ENCODE measurements around the gene RAB3IL1.

RAB3IL1 gene

GRCh38 chr11:61897387-61898246, 19.7 kb downstream of the RAB3IL1 start:
- H3K36me3 ChIP-seq (replicated peaks; ENCODE audit: low read depth, low read length), result no peaks in the 10 kb centered on the region
- no peak for TF ChIP-seq EZH2phosphoT487 (IDR thresholded peaks at IDR 0.05; ENCODE audit: low read depth)
- TF ChIP-seq CTCF (IDR thresholded peaks at IDR 0.05; ENCODE audit: low read depth, low read length), result peak; percentile 96
- H3K4me2 ChIP-seq (ENCODE audit: low read length), result peak overlapping the region; percentile 35
- H4K20me1 ChIP-seq (ENCODE audit: insufficient read depth, low read length), result no peaks in the 10 kb centered on the region
- peaks cover 5% of the 10 kb centered on the region; the same call in 1 of the 2 replicates for H3K27me3 ChIP-seq (ENCODE audit: low read depth, low read length)
- no peak overlapping the region for H3K27ac ChIP-seq (ENCODE audit: low read length)
- no peak overlapping the region for H3K9ac ChIP-seq (ENCODE audit: low read length)
- H3K79me2 ChIP-seq (ENCODE audit: low read length), result no peaks in the 10 kb centered on the region
- peaks cover 6% of the 10 kb centered on the region; the same call in 1 of the 2 replicates for H3K4me1 ChIP-seq (ENCODE audit: low read length)
- peak overlapping the region; percentile 36; the same call in 1 of the 2 replicates for H2AFZ ChIP-seq (ENCODE audit: low read depth, low read length)
- H3K9me3 ChIP-seq (ENCODE audit: insufficient read depth, low read length), result no peaks in the 10 kb centered on the region
- H3K4me3 ChIP-seq (ENCODE audit: low read length), result no peak overlapping the region

GRCh38 chr11:61896665-61897386, 20.5 kb downstream of the RAB3IL1 start:
- peaks cover 10% of the 10 kb centered on the region; the same call in 1 of the 2 replicates for H3K4me1 ChIP-seq (ENCODE audit: low read length)
- no peak overlapping the region for H3K9ac ChIP-seq (ENCODE audit: low read length)
- peaks cover 5% of the 10 kb centered on the region; the same call in 1 of the 2 replicates for H3K27me3 ChIP-seq (ENCODE audit: low read depth, low read length)
- H3K9me3 ChIP-seq (ENCODE audit: insufficient read depth, low read length), result no peaks in the 10 kb centered on the region
- H3K27ac ChIP-seq (ENCODE audit: low read length), result no peak overlapping the region
- no peak overlapping the region for H2AFZ ChIP-seq (ENCODE audit: low read depth, low read length)
- H3K4me3 ChIP-seq (ENCODE audit: low read length), result no peak overlapping the region
- H4K20me1 ChIP-seq (ENCODE audit: insufficient read depth, low read length), result no peaks in the 10 kb centered on the region
- TF ChIP-seq EZH2phosphoT487 (IDR thresholded peaks at IDR 0.05; ENCODE audit: low read depth) (no peak), CTCF (IDR thresholded peaks at IDR 0.05; ENCODE audit: low read depth, low read length) (no peak)
- no peaks in the 10 kb centered on the region for H3K36me3 ChIP-seq (replicated peaks; ENCODE audit: low read depth, low read length)
- no peak overlapping the region for H3K4me2 ChIP-seq (ENCODE audit: low read length)
- H3K79me2 ChIP-seq (ENCODE audit: low read length), result no peaks in the 10 kb centered on the region

GRCh38 chr11:61895718-61896059, 21.7 kb downstream of the RAB3IL1 start:
- Histone ChIP-seq H3K27me3 (ENCODE audit: low read depth, low read length) (peaks cover 5% of the 10 kb centered on the region; the same call in 1 of the 2 replicates), H3K27ac (ENCODE audit: low read length) (no peak overlapping the region), H3K9ac (ENCODE audit: low read length) (no peak overlapping the region), H3K9me3 (ENCODE audit: insufficient read depth, low read length) (no peaks in the 10 kb centered on the region), H3K4me3 (ENCODE audit: low read length) (no peak overlapping the region), H3K4me1 (ENCODE audit: low read length) (peaks cover 10% of the 10 kb centered on the region; the same call in 1 of the 2 replicates), H3K36me3 (replicated peaks; ENCODE audit: low read depth, low read length) (no peaks in the 10 kb centered on the region), H3K4me2 (ENCODE audit: low read length) (no peak overlapping the region), H3K79me2 (ENCODE audit: low read length) (no peaks in the 10 kb centered on the region), H2AFZ (ENCODE audit: low read depth, low read length) (no peak overlapping the region), H4K20me1 (ENCODE audit: insufficient read depth, low read length) (no peaks in the 10 kb centered on the region)
- no peak for TF ChIP-seq EZH2phosphoT487 (IDR thresholded peaks at IDR 0.05; ENCODE audit: low read depth)
- TF ChIP-seq CTCF (IDR thresholded peaks at IDR 0.05; ENCODE audit: low read depth, low read length), result no peak

Measured in OCI-LY3 (cell line).